C4-2B (cell line): ENCODE data around the gene KRTDAP.

Experiments used
- H3K27ac ChIP-seq: fragments of 450-650 bp; 2 replicates; pipeline ENCODE4 v1.5.1; 2017
- CTCF ChIP-seq: fragments of 450-650 bp; conservative IDR thresholded peaks from 2 replicates; pipeline ENCODE4 v1.5.1; 2017; ENCODE audit warnings: mild to moderate bottlenecking
- ZFX ChIP-seq: fragments of 450-650 bp; IDR thresholded peaks from 2 replicates; pipeline ENCODE4 v1.6.1; 2017

KRTDAP gene

DNA sequence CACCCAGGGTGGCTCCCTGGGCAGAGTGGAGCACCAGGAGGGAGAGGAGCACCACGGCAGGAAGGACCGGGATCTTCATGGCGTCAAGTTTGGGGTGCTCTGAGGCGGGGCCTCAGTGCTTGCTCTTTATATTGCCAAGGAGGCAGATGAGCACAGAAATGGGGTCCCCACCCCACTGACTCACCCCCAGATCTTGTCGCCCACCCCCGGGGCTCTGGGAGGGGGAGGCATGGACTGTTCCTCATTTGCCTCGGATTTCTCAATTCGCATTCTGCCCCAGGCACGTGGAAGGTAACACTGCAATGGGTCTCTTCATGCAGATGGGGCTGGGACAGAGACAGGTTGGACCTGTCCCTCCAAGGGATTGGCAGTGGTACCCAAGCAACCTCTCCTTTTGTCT is at the start of gene KRTDAP:
Gene KRTDAP (minus strand): TSS at position 101 of the 400 bp plus-strand sequence. CDS start 22 bp downstream, at position 79.
- no peak within 1 kb of the TSS for H3K27ac ChIP-seq
- TF ChIP-seq ZFX (no peak), CTCF (no peak)

DNA sequence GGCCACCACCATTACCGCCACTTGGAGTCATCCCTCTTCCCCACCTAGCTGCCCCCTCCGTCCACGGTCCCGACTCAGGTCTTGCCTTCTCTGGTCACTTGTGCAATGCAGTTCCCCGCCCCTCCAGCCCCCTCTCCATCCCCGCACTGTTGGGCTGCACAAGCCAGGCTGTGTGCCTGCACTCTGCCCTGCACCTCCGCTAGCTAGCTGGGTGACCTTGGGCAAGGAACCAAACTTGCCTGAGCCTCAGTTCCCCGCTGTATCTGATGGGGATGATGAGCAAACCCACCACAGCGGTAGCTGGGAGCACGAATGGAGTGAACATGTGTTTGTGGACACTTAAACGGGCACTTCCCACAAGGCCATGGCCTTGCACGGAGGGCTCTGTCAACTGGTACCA is 49.6 kb upstream of the KRTDAP start:
- TF ChIP-seq CTCF (no peak), ZFX (no peak)
- H3K27ac ChIP-seq: no peak overlapping the region

DNA sequence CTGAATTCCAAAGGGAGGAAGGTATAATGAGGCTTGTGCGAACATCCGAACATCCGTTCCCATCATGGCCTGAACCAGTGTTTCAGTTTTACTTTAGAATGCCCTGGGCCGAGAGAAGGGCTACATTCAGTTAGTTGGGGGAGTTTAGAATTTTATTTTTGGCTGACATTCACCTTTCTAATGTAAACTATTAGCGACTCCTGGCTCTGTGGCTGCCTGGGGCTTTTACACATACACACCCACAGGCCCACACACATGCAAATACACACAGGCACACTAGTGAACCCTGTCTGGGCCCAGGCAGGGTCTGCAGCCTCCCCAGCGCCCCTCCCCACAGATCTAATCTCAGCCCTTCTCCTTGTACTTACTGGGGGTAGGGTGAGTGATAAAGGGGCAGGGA is 49.0 kb upstream of the KRTDAP start:
- no peak overlapping the region for H3K27ac ChIP-seq
- TF ChIP-seq ZFX (no peak), CTCF (no peak)

- H3K27ac ChIP-seq: no peak overlapping the region
Measured at GRCh38 chr19:35534803-35535480, 44.7 kb upstream of the KRTDAP start.

DNA sequence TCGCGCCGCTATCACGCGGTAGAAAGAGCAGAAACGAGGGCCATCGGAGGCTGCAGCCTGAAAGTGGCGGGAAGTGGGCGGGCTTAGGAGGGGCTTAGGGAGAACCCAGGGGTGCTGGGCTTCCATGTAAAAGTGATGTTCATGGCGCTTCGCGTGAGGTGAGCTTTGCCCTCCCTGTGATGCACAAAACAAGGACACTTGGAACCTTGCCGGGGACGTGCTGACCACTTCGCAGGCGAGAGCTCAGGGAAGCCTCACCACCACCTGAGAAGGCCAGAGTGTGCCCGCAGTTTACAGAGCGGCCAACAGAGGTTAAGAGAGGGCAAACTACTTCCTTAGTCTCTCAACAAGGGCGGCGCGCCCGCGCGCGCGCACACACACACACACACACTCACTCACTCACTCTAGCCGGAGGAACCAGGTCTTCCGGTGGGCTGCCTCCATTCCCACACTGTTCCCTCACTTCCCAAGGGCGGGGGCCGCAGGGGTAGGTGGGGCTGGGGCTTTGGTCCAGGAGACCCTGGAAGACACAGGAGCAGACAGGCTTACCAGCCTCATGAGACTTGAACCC is 43.6 kb upstream of the KRTDAP start:
- no peak for TF ChIP-seq CTCF
- no peak for TF ChIP-seq ZFX
- peak overlapping the region; percentile 49 for H3K27ac ChIP-seq

More at GRCh38 chr19:35534803-35535480, 44.7 kb upstream of the KRTDAP start:
- TF ChIP-seq ZFX (no peak), CTCF (no peak)

- TF ChIP-seq ZFX (no peak), CTCF (no peak)
- peak within 1 kb of the TSS; percentile 49 for H3K27ac ChIP-seq
Measured at GRCh38 chr19:35533201-35533821, 43.0 kb upstream of the KRTDAP start, which contains the start of gene GAPDHS. Gene GAPDHS, plus strand, starts transcription at chr19:35533456. Its CDS starts 72 bp downstream, at chr19:35533528.

DNA sequence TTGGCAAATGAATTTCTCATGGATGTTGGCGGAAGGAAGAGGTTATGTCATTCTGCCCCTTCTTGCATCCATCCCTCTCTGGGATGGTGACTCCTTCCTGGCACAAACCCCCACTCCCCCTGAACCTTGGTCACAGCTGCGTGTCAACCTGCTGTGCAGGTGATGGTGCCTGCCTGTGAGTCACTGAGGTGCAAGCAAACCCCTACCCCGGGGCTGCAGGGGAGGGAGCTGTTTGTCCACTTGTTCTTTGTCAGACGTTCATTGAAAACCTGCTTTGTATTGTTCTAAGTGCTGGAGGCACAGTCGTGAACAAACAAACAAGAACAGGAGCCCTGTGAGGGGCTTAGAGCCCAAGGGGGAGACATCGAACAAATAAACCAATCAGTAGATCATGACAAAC is 41.0 kb upstream of the KRTDAP start:
- H3K27ac ChIP-seq: no peak overlapping the region
- no peak for TF ChIP-seq CTCF
- TF ChIP-seq ZFX: no peak
